GM10248 (cell line): Measurements from ENCODE around the gene ANP32A.

Source experiments
- CTCF ChIA-PET: fragments of 300-600 bp; sonication (Branson Sonifier 250); formaldehyde crosslinking; extraction: SDS; loops from one replicate; lab custom pipeline; 2021; ENCODE audit warnings: antibody characterized with exemption; lab: Yijun Ruan, JAX
- POLR2A ChIA-PET: fragments of 350-650 bp; sonication (Branson Sonifier 250); formaldehyde crosslinking; extraction: SDS; loops from one replicate; lab custom pipeline; 2020; ENCODE audit warnings: antibody characterized with exemption; lab: Yijun Ruan, JAX
- DNase-seq: peaks from one replicate; pipeline ENCODE4 v3.0.0; 2012; ENCODE audit errors: extremely low spot score
- TF ChIP-seq, protein P1 (sequence below): IDR thresholded peaks from 2 replicates; pipeline ENCODE4 v1.5.1; 2012; ENCODE audit warnings: mild to moderate bottlenecking, low read depth; ENCODE audit errors: extremely low read depth, missing control alignments, control extremely low read depth

Gene ANP32A

DNA sequence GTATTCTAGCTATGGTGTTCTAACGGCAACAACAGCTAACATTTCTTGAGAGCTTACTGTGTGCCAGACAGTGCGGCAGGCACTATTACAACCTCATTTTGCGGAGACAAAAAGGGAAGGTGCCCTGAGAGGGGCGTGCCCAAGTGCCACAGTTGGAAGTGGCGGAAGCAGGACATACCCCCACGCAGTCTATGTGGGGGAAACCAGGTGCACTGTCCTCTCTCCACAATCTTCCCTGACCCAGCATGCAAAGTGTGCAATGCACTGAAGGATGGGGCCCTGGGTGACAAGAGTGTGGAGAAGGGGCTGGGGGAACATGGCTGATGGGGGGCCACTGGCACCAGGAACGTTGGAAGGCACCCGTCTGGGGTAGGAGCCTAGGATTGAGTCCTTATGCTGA lies 8.6 kb downstream of the ANP32A start:
- CTCF ChIA-PET, result interaction anchor here (1.7 to 1.8 kb wide), 2 partner anchors 10 to 28 kb away, joined by 3 to 5 read pairs; no protein-coding TSS in a partner anchor
- TF ChIP-seq, protein P1, sequence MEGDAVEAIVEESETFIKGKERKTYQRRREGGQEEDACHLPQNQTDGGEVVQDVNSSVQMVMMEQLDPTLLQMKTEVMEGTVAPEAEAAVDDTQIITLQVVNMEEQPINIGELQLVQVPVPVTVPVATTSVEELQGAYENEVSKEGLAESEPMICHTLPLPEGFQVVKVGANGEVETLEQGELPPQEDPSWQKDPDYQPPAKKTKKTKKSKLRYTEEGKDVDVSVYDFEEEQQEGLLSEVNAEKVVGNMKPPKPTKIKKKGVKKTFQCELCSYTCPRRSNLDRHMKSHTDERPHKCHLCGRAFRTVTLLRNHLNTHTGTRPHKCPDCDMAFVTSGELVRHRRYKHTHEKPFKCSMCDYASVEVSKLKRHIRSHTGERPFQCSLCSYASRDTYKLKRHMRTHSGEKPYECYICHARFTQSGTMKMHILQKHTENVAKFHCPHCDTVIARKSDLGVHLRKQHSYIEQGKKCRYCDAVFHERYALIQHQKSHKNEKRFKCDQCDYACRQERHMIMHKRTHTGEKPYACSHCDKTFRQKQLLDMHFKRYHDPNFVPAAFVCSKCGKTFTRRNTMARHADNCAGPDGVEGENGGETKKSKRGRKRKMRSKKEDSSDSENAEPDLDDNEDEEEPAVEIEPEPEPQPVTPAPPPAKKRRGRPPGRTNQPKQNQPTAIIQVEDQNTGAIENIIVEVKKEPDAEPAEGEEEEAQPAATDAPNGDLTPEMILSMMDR, result no peak
- POLR2A ChIA-PET, result no interaction called here
- no peak for DNase-seq

DNA sequence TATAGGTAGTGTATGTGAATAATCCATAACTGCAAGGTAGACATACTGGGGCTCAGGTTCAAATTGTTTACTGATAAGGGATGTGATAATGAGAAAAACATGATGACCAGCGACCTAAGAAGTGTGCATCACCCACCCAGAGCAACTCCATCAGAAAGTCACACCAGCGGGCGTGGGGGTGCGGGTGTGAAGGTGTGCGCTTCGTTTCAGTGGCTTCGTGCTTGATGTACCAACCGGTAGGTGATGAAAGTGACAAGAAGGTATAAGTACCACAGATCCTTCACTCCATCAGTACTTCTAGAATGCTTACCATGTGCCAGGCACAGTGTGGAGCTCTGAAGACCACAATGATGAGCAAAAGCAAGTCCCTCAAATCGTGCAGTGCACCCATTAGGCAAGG lies 11.2 kb downstream of the ANP32A start:
- no peak for DNase-seq
- ChIA-PET CTCF (interaction anchor here (1.8 kb wide), 1 partner anchor 26 kb away, joined by 4 read pairs; no protein-coding TSS in a partner anchor), POLR2A (no interaction called here)
- TF ChIP-seq, protein P1, result no peak

DNA sequence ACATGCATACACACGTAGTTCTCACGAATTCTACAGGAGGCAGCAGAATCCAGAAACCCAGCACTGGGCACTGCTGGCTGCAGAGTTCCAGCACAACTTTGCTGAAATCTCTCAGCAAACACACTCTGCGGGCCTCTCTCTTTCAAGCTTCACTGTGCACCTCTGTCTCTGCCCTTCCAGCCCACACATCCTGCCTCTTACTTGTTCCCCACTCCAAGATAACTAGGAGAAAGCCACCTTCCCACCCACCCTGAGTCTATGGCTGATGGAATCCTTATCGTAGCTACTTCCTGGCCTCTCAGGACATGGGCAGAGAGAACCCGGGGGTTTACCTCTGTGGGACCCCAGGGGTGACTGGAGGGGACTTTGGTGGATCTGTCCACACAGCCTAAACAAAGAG lies 11.9 kb downstream of the ANP32A start:
- DNase-seq, result no peak
- TF ChIP-seq, protein P1, result no peak
- POLR2A ChIA-PET, result no interaction called here
- CTCF ChIA-PET, result interaction anchor here (1.4 to 1.8 kb wide), 2 partner anchors 24 to 25 kb away, joined by 4 read pairs; no protein-coding TSS in a partner anchor

DNA sequence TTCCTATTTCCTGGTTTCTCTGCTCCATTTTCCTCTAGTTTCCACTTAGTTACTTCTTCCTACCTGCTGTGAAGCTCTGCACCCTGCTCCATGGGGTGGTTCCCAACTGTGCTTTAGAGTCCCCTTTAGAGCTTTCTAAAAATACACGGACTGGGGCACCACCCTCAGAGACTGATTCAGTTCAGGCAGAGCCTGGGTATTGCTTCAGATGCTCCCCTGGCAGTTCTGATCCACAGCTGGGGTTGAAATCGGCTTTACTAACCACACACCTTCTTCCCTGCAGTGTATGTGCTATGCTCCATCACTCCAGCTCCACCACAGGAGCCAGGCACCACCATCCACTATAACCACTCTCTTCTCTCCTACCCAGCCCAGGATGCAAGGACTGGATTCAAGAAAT lies 12.6 kb downstream of the ANP32A start:
- TF ChIP-seq, protein P1, result no peak
- POLR2A ChIA-PET, result no interaction called here

DNA sequence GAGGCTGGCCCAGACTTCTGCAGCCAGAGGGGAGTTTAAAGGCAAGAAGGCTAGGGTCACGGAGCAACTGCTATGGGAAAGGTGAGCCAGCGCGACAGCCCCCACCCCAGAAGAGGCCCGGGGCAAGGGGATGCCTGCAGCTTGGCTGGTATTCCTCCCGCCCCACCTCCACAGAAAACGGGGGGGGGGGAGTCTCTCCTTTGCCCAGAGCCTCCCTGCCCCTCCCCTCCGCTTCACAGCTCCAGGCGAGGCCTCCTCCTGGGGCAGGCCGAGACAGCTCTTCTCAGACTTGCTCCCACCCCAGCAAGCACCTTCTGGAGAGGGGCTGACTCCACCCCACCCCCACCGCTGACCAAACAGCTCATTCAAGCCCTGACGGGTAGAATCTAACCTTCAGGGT lies 13.4 kb downstream of the ANP32A start:
- TF ChIP-seq, protein P1, result no peak
- DNase-seq, result no peak
- ChIA-PET CTCF (interaction anchor here (1.1 to 2.0 kb wide), 5 partner anchors 9 to 22 kb away, joined by 3 to 14 read pairs (median 4); no protein-coding TSS in a partner anchor), POLR2A (no interaction called here)

More for the DNA sequence above, 12.6 kb downstream of the ANP32A start:
- CTCF ChIA-PET, result interaction anchor here (1.1 to 2.0 kb wide), 6 partner anchors 9 to 25 kb away, joined by 3 to 14 read pairs (median 4); no protein-coding TSS in a partner anchor
- no peak for DNase-seq

DNA sequence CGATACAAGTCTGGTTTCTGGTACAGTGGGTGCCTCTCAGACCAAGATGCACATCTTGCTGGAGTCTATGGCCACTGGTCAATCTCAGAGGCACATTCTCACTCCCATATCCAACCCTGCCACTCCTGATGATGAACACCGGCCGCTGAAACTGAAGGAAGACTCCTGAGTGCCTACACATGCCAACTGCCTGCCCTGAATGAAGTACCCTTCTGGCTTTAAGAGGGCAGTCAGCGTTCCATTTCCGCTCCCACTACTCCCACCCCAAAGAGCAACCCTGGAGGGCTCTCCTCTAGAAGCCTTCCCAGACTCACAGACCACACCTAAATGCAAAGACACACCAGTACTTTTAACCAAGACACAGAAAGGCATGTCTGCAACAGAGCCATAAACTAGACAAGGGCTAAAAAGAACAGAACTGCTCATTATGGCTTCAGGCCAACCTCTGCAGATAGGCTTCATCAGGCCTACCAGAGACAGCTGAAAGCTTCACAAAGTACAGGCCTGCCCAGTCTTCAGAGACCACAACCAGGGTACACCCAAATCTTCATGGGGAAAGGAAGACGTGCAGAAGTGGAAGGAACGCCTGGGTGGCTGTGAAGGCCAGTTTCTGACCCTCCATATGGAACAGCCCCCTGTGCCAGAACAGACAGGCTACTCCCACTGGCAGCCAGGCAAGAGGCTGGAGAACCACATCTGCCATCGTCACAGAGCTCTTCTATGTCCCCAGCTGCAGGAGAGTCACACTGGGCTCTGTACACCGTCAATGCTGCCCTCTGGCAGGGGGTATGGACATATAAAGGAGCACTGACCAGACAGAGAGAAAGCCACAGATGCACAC lies 14.3 kb downstream of the ANP32A start:
- CTCF ChIA-PET, result interaction anchor here (1.9 to 2.0 kb wide), 2 partner anchors 10 to 22 kb away, joined by 4 to 14 read pairs; no protein-coding TSS in a partner anchor
- DNase-seq, result no peak
- POLR2A ChIA-PET, result no interaction called here
- TF ChIP-seq, protein P1, result no peak
